ENCODE data around the gene CCDC33. TPM values are rescaled to one million over a fixed set of nuclear protein-coding genes. Genes with fewer than 3 reads are reported as not detected.

CCDC33 gene
- total and polyA plus RNA-seq, 2 experiments from 2014 or later, result not detected

- H3K4me2 ChIP-seq (ENCODE audit: unreplicated experiment), result no peak overlapping the region
- in situ Hi-C loops (cut with MboI), result no loop called here
Observed at GRCh38 chr15:74315626-74316025, 79.5 kb downstream of the CCDC33 start.

DNA sequence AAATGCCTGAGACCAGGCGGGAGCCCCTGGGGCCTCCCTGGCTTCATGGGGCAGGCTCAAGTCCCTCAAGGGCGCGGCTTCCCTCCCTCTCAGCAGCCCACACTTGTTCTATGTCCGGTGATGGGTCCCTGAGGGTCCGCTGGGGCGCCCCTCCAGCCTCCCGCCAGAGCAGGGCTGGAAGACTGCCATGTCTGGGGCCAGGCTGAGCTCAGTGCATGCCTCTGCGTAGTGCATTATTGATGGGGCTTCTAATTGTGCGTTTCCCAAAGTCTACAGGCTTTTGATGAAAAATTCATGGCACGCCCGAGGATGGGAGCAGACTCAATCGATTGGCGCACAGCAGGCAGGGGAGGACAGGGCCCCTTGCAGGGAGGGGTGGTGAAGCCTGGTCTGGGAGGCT, 80.0 kb downstream of the CCDC33 start:
- Histone ChIP-seq H3K9ac (no peak overlapping the region), H3K79me2 (ENCODE audit: insufficient read depth) (no peaks in the 10 kb centered on the region), H3K4me1 (ENCODE audit: insufficient read depth) (peaks cover 32% of the 10 kb centered on the region), H3K27ac (no peak overlapping the region), H2AFZ (no peak overlapping the region), H3F3A (ENCODE audit: insufficient read depth) (peaks cover 11% of the 10 kb centered on the region; the same call in 1 of the 2 replicates), H3K4me3 (no peak overlapping the region), H4K20me1 (ENCODE audit: insufficient read depth) (no peaks in the 10 kb centered on the region), H3K27me3 (replicated peaks; ENCODE audit: insufficient read depth) (no peaks in the 10 kb centered on the region), H3K9me3 (ENCODE audit: low read depth) (no peaks in the 10 kb centered on the region), H3K36me3 (ENCODE audit: low read depth) (no peaks in the 10 kb centered on the region), H3K9me2 (ENCODE audit: insufficient read depth) (no peaks in the 10 kb centered on the region), H3K4me2 (ENCODE audit: unreplicated experiment) (no peak overlapping the region)
- DNase-seq, result no peak
- in situ Hi-C loops (cut with MboI), result no loop called here
- TF ChIP-seq EZH2phosphoT487 (IDR thresholded peaks at IDR 0.05; ENCODE audit: insufficient read depth, low read depth) (no peak), EZH2 (IDR thresholded peaks at IDR 0.05; ENCODE audit: insufficient read depth, poor library complexity, severe bottlenecking) (no peak)
- 87 to 88% methylated on average over 13 of the region's 13 CpGs for WGBS, 2 experiments (ENCODE audit: low coverage in 1 of 2, low lambda C conversion rate in 2 of 2, missing lambda C conversion rate in 2 of 2)

More at GRCh38 chr15:74315626-74316025, 79.5 kb downstream of the CCDC33 start:
- no peaks in the 10 kb centered on the region for H3K36me3 ChIP-seq (ENCODE audit: low read depth)
- no peak overlapping the region for H3K27ac ChIP-seq
- no peaks in the 10 kb centered on the region for H4K20me1 ChIP-seq (ENCODE audit: insufficient read depth)
- no peak overlapping the region for H3K9ac ChIP-seq
- H3K9me3 ChIP-seq (ENCODE audit: low read depth), result no peaks in the 10 kb centered on the region
- 97 to 100% methylated on average over 3 to 5 of the region's 5 CpGs for WGBS, 2 experiments (ENCODE audit: low coverage in 1 of 2, low lambda C conversion rate in 2 of 2, missing lambda C conversion rate in 2 of 2)
- no peaks in the 10 kb centered on the region for H3K9me2 ChIP-seq (ENCODE audit: insufficient read depth)
- peaks cover 32% of the 10 kb centered on the region for H3K4me1 ChIP-seq (ENCODE audit: insufficient read depth)
- H2AFZ ChIP-seq, result no peak overlapping the region
- H3K4me3 ChIP-seq, result no peak overlapping the region
- no peak for TF ChIP-seq EZH2phosphoT487 (IDR thresholded peaks at IDR 0.05; ENCODE audit: insufficient read depth, low read depth)
- H3F3A ChIP-seq (ENCODE audit: insufficient read depth), result peaks cover 11% of the 10 kb centered on the region; the same call in 1 of the 2 replicates
- no peak for DNase-seq
- H3K79me2 ChIP-seq (ENCODE audit: insufficient read depth), result no peaks in the 10 kb centered on the region
- no peaks in the 10 kb centered on the region for H3K27me3 ChIP-seq (replicated peaks; ENCODE audit: insufficient read depth)

- peak overlapping the region; percentile 97 for H3K27ac ChIP-seq
- H3K27me3 ChIP-seq (replicated peaks; ENCODE audit: insufficient read depth), result no peaks in the 10 kb centered on the region
- no peak for TF ChIP-seq EZH2 (IDR thresholded peaks at IDR 0.05; ENCODE audit: insufficient read depth, poor library complexity, severe bottlenecking)
- TF ChIP-seq EZH2phosphoT487 (IDR thresholded peaks at IDR 0.05; ENCODE audit: insufficient read depth, low read depth), result no peak
- no peaks in the 10 kb centered on the region for H3K36me3 ChIP-seq (ENCODE audit: low read depth)
- peak; percentile 94 for DNase-seq
- in situ Hi-C loops (cut with MboI), result no loop called here
- peak overlapping the region; percentile 21; the same call in 1 of the 2 replicates for H3K4me3 ChIP-seq
- H3K4me2 ChIP-seq (ENCODE audit: unreplicated experiment), result peak overlapping the region; percentile 76
- peaks cover 11% of the 10 kb centered on the region; the same call in 1 of the 2 replicates for H3F3A ChIP-seq (ENCODE audit: insufficient read depth)
- H4K20me1 ChIP-seq (ENCODE audit: insufficient read depth), result no peaks in the 10 kb centered on the region
- H3K4me1 ChIP-seq (ENCODE audit: insufficient read depth), result peaks cover 32% of the 10 kb centered on the region
- peak overlapping the region; percentile 68 for H2AFZ ChIP-seq
- no peaks in the 10 kb centered on the region for H3K79me2 ChIP-seq (ENCODE audit: insufficient read depth)
- peak overlapping the region; percentile 84 for H3K9ac ChIP-seq
- 0 to 17% methylated on average over 5 to 8 of the region's 8 CpGs for WGBS, 2 experiments (ENCODE audit: low coverage in 1 of 2, low lambda C conversion rate in 2 of 2, missing lambda C conversion rate in 2 of 2)
- H3K9me3 ChIP-seq (ENCODE audit: low read depth), result no peaks in the 10 kb centered on the region
- no peaks in the 10 kb centered on the region for H3K9me2 ChIP-seq (ENCODE audit: insufficient read depth)
Observed at GRCh38 chr15:74317820-74318375, 81.8 kb downstream of the CCDC33 start.

GRCh38 chr15:74318376-74319137, 82.4 kb downstream of the CCDC33 start:
- H3K27me3 ChIP-seq (replicated peaks; ENCODE audit: insufficient read depth), result no peaks in the 10 kb centered on the region
- peak overlapping the region; percentile 97 for H3K27ac ChIP-seq
- no peaks in the 10 kb centered on the region for H3K36me3 ChIP-seq (ENCODE audit: low read depth)
- H3F3A ChIP-seq (ENCODE audit: insufficient read depth), result peaks cover 11% of the 10 kb centered on the region; the same call in 1 of the 2 replicates
- H3K9me3 ChIP-seq (ENCODE audit: low read depth), result no peaks in the 10 kb centered on the region
- H3K9me2 ChIP-seq (ENCODE audit: insufficient read depth), result no peaks in the 10 kb centered on the region
- no peak overlapping the region for H2AFZ ChIP-seq
- peak overlapping the region; percentile 84 for H3K9ac ChIP-seq
- in situ Hi-C loops (cut with MboI), result no loop called here
- peak overlapping the region; percentile 76 for H3K4me2 ChIP-seq (ENCODE audit: unreplicated experiment)
- H3K4me1 ChIP-seq (ENCODE audit: insufficient read depth), result peaks cover 32% of the 10 kb centered on the region
- 44 to 76% methylated on average over 6 of the region's 6 CpGs for WGBS, 2 experiments (ENCODE audit: low coverage in 1 of 2, low lambda C conversion rate in 2 of 2, missing lambda C conversion rate in 2 of 2)
- peak; percentile 60 for DNase-seq
- no peaks in the 10 kb centered on the region for H4K20me1 ChIP-seq (ENCODE audit: insufficient read depth)
- no peaks in the 10 kb centered on the region for H3K79me2 ChIP-seq (ENCODE audit: insufficient read depth)
- H3K4me3 ChIP-seq, result no peak overlapping the region
- TF ChIP-seq EZH2 (IDR thresholded peaks at IDR 0.05; ENCODE audit: insufficient read depth, poor library complexity, severe bottlenecking), result no peak
- no peak for TF ChIP-seq EZH2phosphoT487 (IDR thresholded peaks at IDR 0.05; ENCODE audit: insufficient read depth, low read depth)
